ENCODE measurements around the gene GSAP.

DNA sequence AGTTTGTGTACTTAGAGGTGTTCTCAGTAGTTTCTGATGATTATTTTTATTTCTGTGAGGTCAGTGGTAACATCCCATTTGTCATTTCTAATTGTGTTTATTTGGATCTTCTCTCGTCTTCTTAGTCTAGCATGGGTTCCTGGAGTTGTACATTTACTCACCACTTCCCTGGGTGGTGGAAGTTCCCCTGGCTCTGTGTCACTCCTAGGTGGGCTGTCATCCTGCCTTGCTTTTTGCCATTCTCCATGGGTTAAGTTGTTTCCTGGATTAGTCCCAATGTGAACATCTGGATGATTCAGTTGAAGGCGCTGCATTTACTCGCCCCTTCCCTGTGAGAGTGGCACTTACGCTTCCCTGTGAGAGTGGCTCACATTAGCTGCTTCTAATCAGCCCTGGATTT, 48.2 kb downstream of the GSAP start:
- TF ChIP-seq EP300 (IDR thresholded peaks at IDR 0.05) (no peak), POLR2A (IDR thresholded peaks at IDR 0.05) (no peak)
- TF ChIP-seq, protein P1, sequence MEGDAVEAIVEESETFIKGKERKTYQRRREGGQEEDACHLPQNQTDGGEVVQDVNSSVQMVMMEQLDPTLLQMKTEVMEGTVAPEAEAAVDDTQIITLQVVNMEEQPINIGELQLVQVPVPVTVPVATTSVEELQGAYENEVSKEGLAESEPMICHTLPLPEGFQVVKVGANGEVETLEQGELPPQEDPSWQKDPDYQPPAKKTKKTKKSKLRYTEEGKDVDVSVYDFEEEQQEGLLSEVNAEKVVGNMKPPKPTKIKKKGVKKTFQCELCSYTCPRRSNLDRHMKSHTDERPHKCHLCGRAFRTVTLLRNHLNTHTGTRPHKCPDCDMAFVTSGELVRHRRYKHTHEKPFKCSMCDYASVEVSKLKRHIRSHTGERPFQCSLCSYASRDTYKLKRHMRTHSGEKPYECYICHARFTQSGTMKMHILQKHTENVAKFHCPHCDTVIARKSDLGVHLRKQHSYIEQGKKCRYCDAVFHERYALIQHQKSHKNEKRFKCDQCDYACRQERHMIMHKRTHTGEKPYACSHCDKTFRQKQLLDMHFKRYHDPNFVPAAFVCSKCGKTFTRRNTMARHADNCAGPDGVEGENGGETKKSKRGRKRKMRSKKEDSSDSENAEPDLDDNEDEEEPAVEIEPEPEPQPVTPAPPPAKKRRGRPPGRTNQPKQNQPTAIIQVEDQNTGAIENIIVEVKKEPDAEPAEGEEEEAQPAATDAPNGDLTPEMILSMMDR (IDR thresholded peaks at IDR 0.05) = no peak
